Fibroblast of skin of abdomen (primary cell): ENCODE results near the gene CYTH1.
"Not testable (repeated sequence)": the region's sequence is repeated elsewhere in the genome, so short reads cannot be mapped to it uniquely, and the experiment has no call there.

ENCODE experiments used
- DNase-seq: peaks from one replicate; pipeline ENCODE4 v3.0.0-alpha.2; 2013

Gene CYTH1

GRCh38 chr17:78687125-78687524 lies 94.9 kb downstream of the CYTH1 start:
- DNase-seq: no peak

GRCh38 chr17:78684026-78684425 lies 98.0 kb downstream of the CYTH1 start:
- DNase-seq: no peak

GRCh38 chr17:78683408-78683961 lies 98.6 kb downstream of the CYTH1 start:
- DNase-seq: no peak

- no peak for DNase-seq
These were observed 99.7 kb downstream of the CYTH1 start for GRCh38 chr17:78682363-78682762.

- peak; percentile 27 for DNase-seq
These were observed 101.6 kb downstream of the CYTH1 start for GRCh38 chr17:78680436-78680835.

GRCh38 chr17:78679495-78680395 lies 102.3 kb downstream of the CYTH1 start:
- no peak for DNase-seq

- no peak for DNase-seq
These were observed 103.4 kb downstream of the CYTH1 start for GRCh38 chr17:78678711-78679110.

GRCh38 chr17:78678222-78678557 lies 103.9 kb downstream of the CYTH1 start:
- DNase-seq: no peak

- no peak for DNase-seq
These were observed 104.5 kb downstream of the CYTH1 start for GRCh38 chr17:78677303-78678221.

GRCh38 chr17:78676412-78677302 lies 105.4 kb downstream of the CYTH1 start:
- DNase-seq: no peak

- no peak for DNase-seq
These were observed 106.2 kb downstream of the CYTH1 start for GRCh38 chr17:78675836-78676235.

GRCh38 chr17:78675316-78675616 lies 106.8 kb downstream of the CYTH1 start:
- DNase-seq: no peak

- no peak for DNase-seq
These were observed 107.3 kb downstream of the CYTH1 start for GRCh38 chr17:78674595-78675315.

- DNase-seq: no peak
These were observed 107.9 kb downstream of the CYTH1 start for GRCh38 chr17:78674156-78674555.

- no peak for DNase-seq
These were observed 108.7 kb downstream of the CYTH1 start for GRCh38 chr17:78673395-78673794.

GRCh38 chr17:78672871-78673371 lies 109.2 kb downstream of the CYTH1 start:
- DNase-seq: no peak

GRCh38 chr17:78672005-78672404 lies 110.1 kb downstream of the CYTH1 start:
- DNase-seq: peak; percentile 55

GRCh38 chr17:78671726-78672001 lies 110.4 kb downstream of the CYTH1 start:
- not testable (repeated sequence) for DNase-seq

- DNase-seq: no peak
These were observed 111.0 kb downstream of the CYTH1 start for GRCh38 chr17:78670850-78671725.

GRCh38 chr17:78669975-78670518 lies 112.0 kb downstream of the CYTH1 start:
- DNase-seq: no peak
